HepG2 (cell line): Measurements from ENCODE around the gene COL4A6.

ENCODE experiments used
- ATF6 ChIP-seq: sonication (generic); formaldehyde crosslinking; conservative IDR thresholded peaks from 2 replicates; pipeline ENCODE4 v1.4.0; 2020; ENCODE audit warnings: missing genetic modification reagents
- CTCF ChIP-seq: sonication (generic); formaldehyde crosslinking; IDR thresholded peaks from 2 replicates; pipeline ENCODE4 v1.5.0; 2020; ENCODE audit warnings: mild to moderate bottlenecking, missing genetic modification reagents, moderate library complexity
- EZH2 ChIP-seq: conservative IDR thresholded peaks from 2 replicates; pipeline ENCODE4 v1.6.1; 2012; ENCODE audit warnings: mild to moderate bottlenecking, low read depth, low read length, moderate library complexity
- GFI1 ChIP-seq: sonication (generic); formaldehyde crosslinking; IDR thresholded peaks from 2 replicates; pipeline ENCODE4 v1.5.0; 2020; ENCODE audit warnings: missing genetic modification reagents, mild to moderate bottlenecking, borderline replicate concordance
- MTF1 ChIP-seq: sonication (generic); formaldehyde crosslinking; IDR thresholded peaks from 2 replicates; pipeline ENCODE4 v1.5.0; 2020; ENCODE audit warnings: missing genetic modification reagents
- POGZ ChIP-seq: sonication (generic); formaldehyde crosslinking; IDR thresholded peaks from 2 replicates; pipeline ENCODE4 v1.4.0; 2020; ENCODE audit warnings: mild to moderate bottlenecking, missing genetic modification reagents
- POLR2A ChIP-seq, 2 experiments: IDR thresholded peaks; 2 replicates each; pipeline ENCODE4 v1.6.1; 2011; ENCODE audit warnings: low read depth in 2 of 2, low read length in 2 of 2, mild to moderate bottlenecking in 1 of 2, moderate library complexity in 1 of 2; ENCODE audit not compliant: insufficient read depth in 1 of 2
- SMARCC2 ChIP-seq: fragments of 450-650 bp; IDR thresholded peaks from 2 replicates; pipeline ENCODE4 v1.6.1; 2017; ENCODE audit warnings: antibody characterized with exemption, mild to moderate bottlenecking
- STAG1 ChIP-seq: sonication (generic); formaldehyde crosslinking; IDR thresholded peaks from 2 replicates; pipeline ENCODE4 v1.4.0; 2020; ENCODE audit warnings: missing genetic modification reagents
- ZKSCAN1 ChIP-seq: fragments of 150-350 bp; IDR thresholded peaks from 2 replicates; pipeline ENCODE4 v1.6.1; 2014; ENCODE audit warnings: low read length
- ZSCAN20 ChIP-seq: sonication (generic); formaldehyde crosslinking; IDR thresholded peaks from 2 replicates; pipeline ENCODE4 v1.4.0; 2020; ENCODE audit warnings: missing genetic modification reagents, mild to moderate bottlenecking, borderline replicate concordance

- TF ChIP-seq POGZ (CRISPR knock-in tag): no peak
- TF ChIP-seq CTCF (CRISPR knock-in tag): no peak
- no peak for TF ChIP-seq EZH2
- no peak for TF ChIP-seq ATF6
- TF ChIP-seq MTF1 (CRISPR knock-in tag): no peak
- TF ChIP-seq ZKSCAN1: no peak
- TF ChIP-seq POLR2A (IDR thresholded peaks at IDR 0.05; ENCODE audit: insufficient read depth in 1 of 2, low read depth in 2 of 2, low read length in 2 of 2): no peak
- no peak for TF ChIP-seq STAG1
- TF ChIP-seq ZSCAN20: no peak
- no peak for TF ChIP-seq SMARCC2
- no peak for TF ChIP-seq GFI1 (CRISPR knock-in tag)
Measured at GRCh38 chrX:108173874-108174273, 264.3 kb downstream of the COL4A6 start.
